HG03469 (cell line): ENCODE measurements around the gene SHF.
"Not testable (repeated sequence)": the region's sequence is repeated elsewhere in the genome, so short reads cannot be mapped to it uniquely, and the experiment has no call there.

Source experiments
- ATAC-seq: cut with Tn5 transposase; IDR thresholded peaks from one replicate; pipeline ENCODE4 v1.9.1; 2021; ENCODE audit warnings: mild to moderate bottlenecking, moderate library complexity, moderate number of reproducible peaks; ENCODE audit not compliant: unreplicated experiment

Gene SHF

GRCh38 chr15:45147606-45148005 is 40.2 kb downstream of the SHF start:
- ATAC-seq: no peak

DNA sequence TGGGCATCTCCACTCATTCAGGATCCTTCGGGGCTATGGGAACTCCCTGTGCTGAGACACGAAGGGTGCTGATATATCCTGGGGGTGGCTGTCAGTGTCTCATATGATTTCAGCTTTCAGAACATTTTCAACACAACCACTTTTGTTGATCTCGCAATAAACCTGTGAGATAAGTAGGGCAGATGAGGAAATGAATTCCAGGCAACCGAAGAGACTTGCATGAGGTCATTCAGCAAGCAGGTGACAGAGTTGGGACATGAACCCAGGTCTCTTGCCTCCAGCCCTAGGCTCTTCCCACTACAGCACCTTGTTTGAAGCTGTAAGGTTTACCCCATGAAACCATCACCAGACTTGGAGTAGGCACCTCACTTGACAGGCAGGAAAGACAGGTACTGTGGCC is 41.4 kb downstream of the SHF start:
- ATAC-seq: no peak

DNA sequence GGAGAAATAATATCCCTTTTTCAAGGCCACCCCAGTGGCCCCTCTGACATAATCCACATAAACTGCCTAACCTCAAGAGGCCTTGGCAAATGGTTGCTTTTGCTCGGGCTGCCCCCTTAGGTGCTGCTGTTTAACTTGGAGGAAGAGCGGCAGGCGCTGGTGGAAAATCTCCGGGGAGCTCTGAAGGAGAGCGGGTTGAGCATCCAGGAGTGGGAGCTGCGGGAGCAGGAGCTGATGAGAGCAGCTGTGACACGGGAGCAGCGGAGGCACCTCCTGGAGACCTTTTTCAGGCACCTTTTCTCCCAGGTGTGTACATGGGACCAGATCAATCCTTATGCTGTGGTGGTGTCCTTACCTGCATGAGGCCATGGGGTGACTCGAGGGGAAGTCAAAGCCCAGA is 43.0 kb downstream of the SHF start:
- ATAC-seq: no peak

- ATAC-seq: no peak
Observed at GRCh38 chr15:45143946-45144345, 43.8 kb downstream of the SHF start.

DNA sequence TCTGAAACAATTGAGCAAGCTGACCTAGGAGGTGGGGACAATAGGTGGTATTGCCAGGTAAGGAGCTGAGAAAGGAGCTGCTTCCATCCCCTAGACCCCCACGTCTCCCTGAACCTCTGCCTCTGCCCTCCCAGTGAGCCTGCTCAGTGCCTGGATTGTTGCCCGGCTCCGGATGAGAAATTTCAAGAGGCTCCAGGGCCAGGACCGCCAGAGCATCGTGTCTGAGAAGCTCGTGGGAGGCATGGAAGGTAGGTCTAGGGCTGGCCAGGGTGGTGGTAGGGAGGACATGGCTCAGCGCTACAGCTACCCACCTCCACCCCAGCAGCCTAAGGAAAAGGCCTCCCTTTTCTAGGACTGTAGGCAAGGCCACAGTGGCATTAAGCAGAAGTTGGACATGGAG is 44.7 kb downstream of the SHF start:
- no peak for ATAC-seq

GRCh38 chr15:45141386-45141785 is 46.4 kb downstream of the SHF start:
- ATAC-seq: no peak

- no peak for ATAC-seq
Observed at GRCh38 chr15:45140557-45141250, 47.1 kb downstream of the SHF start.

GRCh38 chr15:45139770-45140169 is 48.0 kb downstream of the SHF start:
- no peak for ATAC-seq

- no peak for ATAC-seq
Observed at GRCh38 chr15:45138814-45139765, 48.7 kb downstream of the SHF start.

DNA sequence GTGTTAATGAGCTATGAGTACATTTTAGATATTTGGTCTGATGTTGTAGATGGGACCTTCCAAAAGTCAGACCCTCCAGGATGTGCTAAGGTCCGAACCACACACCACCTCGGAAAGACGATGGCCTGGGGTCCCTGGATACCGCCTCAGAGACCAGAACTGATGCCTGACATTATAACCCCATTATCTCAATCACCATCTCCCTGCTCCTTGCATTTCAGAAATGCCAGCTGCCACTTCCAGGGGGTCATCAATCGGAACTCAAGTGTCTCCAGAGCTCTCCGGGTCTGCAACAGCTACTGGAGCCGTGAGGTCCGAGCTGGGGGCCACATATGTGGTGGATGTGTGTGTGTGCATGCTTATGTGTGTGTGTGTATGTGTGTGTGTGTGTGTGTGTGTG is 50.1 kb downstream of the SHF start:
- ATAC-seq: no peak

DNA sequence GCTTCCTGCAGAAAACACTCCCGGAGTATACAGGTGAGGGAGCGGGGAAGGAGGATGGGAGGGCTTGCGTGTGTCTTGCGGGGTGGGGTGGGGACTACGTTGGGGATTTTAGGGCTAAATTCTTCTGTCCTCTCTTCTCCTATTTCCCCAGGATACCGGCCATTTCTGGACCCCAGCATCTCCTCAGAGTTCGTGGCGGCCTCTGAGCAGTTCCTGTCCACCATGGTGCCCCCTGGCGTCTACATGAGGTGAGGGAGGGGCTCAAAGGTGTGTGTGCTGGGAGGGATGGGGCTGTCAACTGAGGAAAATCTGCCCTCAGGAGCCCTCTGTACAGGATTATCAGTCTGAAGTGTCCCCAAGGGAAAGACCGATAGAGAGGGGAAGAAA is 51.4 kb downstream of the SHF start:
- ATAC-seq: no peak

DNA sequence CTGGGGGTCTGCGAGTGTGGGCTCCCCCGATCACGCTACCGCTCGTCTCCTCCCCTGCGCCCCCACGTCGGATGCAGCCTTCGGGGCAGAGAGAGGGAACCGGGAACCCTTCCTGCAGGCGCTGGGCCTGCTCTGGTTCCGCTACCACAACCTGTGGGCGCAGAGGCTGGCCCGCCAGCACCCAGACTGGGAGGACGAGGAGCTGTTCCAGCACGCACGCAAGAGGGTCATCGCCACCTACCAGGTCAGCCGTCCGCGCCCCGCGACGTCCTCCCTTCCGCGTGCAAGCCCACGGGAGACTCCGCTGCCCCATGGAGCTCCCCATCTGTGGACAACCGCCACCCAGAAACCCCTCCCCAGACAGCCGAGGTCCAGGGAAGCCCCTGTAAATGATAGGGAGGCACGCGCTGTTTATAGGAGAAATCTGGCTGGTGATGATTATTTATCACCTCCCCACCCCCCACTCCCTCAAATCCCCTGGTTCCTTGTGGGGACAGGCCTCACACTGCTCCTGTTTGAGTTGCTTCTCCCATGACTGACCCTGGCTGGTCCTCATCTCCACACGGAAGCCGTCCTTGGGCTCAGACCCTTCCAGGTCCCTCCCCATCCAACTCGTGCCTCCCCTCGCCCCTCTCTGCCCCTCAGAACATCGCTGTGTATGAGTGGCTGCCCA is 51.9 kb downstream of the SHF start:
- ATAC-seq: not testable (repeated sequence)

DNA sequence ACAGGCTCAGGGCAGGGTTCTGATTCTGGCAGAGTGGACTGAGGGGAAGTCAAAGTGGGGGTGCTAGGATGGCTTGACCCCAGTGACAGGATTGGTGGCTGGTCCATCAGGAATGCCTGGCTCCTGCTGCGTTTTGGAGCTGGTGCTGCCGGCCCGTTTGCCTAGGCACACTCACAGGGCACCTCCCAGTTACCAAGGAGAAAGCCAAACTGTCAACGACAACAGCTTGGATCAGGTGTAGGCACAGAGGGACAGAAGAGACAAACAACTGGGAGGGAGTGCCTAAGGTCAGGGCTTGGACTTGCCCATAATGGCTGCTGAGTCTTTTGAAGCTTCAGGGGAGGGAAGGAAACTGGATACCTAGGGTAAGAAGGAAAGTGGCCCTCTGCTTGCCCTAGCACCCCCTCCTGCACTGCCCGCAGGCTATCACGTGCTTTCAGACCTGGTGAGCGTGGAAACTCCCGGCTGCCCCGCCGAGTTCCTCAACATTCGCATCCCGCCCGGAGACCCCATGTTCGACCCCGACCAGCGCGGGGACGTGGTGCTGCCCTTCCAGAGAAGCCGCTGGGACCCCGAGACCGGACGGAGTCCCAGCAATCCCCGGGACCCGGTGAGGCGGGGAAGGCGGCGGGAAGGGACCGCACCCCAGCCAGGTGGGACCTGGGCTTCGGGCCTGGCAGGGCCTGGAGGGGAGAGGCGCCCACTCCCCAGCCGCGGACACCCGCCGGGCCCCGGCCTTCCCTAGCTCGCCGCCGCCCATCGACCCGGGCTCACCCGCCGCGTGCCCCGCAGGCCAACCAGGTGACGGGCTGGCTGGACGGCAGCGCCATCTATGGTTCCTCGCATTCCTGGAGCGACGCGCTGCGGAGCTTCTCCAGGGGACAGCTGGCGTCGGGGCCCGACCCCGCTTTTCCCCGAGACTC is 52.8 kb downstream of the SHF start:
- no peak for ATAC-seq

DNA sequence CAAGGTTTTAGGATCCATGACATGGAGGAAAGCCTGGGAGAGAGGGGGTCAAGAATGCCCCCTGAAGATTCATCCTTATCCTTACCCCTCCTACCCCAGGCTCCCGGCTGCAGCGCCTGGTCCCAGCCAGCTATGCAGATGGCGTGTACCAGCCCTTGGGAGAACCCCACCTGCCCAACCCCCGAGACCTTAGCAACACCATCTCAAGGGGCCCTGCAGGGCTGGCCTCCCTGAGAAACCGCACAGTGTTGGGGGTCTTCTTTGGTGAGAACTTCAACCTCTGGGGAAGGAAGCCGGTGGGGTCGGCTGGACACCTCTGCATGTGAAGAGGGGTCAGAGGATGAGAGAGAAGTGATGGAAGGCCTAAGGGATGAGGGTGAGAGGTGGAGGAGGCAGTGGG is 53.7 kb downstream of the SHF start:
- no peak for ATAC-seq

DNA sequence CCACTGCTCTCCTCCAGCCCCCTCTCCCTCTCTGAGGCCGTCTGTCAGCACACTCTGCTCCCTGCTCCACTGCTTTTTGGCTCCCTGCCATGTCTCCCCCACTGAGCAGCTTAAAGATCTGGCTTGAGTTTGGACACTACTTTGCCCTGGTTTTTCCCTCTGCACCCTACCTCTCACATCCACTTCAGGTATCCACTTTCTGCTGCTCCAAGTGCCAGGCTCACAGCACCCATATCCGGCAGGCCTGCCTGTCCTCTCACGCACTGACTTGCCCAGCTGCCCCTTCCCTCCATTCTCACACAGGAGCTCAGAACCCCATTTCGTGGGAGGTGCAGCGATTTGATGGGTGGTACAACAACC is 54.2 kb downstream of the SHF start:
- ATAC-seq: no peak

DNA sequence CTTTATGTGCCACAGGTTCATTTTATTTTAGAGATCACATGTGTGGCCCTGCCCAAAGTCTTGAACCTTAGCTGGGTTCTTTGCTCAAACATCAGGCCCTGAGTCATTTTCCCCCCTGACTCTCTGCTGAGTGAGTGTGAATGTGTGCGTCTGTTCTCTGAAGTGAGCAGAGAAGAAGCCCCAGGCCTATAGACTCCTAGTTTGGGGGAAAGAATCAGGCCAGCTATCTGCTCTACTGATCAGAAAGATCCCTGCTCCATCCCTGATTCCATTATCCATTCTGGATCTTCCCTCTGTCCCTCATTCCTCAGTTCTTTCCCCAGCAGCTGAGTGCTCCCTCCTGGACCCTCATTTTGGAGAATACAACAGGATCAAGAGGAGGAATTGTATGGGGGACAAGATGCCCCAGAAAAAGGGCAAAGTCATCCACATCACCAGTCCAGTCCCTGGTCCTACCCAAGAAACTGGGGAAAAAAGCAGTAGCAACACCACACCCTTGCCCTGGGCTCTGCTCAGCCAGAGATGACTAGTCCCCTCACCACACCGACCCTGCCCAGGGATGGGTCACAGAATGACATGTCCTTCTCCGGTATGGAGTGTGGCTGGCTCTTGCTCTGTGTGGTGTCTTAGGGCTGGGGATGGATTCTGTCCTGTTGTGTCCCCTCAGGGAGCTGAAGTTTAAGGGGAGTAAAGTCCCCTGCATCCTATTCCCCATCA is 54.8 kb downstream of the SHF start:
- ATAC-seq: no peak

- ATAC-seq: no peak
Observed at GRCh38 chr15:45131510-45131909, 56.3 kb downstream of the SHF start.

DNA sequence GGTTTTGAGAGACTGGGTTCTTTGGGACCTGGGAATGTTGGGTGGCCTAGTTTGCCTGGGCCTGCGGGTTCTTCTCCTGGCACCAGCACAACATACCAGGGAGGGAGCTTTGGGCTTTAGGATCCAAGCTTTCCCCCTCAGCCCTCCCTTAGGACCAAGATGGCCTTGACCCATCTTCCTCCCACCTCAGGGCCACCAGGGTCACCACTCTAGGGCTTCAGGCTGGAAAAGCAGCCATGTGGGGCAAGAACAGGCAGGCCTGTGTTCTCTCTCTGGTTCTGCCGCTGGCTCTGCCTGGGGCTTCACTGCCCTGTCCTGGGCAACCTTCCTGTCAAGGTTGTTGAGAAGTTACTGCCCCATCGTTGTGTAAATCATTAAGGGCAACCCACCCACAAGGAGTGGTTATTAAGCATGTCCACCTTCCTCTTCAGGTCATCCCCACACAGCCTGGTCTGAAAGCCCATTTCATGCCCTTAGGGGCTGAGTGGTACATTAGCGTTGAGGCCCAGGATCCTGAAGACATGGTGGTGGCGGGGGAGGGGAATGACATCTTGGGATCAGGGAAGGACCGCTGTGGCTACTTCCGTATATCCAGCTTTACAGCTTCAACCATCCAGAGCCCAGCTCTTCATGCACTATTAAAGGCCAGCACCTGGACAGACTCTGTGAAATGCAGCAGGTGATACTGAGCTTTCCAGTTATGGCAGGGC is 57.3 kb downstream of the SHF start:
- ATAC-seq: no peak

- no peak for ATAC-seq
Observed at GRCh38 chr15:45129651-45130129, 58.1 kb downstream of the SHF start, which contains the start of the genes DUOX1 and DUOXA1. TSS of gene DUOX1 (plus strand) at chr15:45129994. CDS start at chr15:45131967, 1,973 bp downstream. TSS of gene DUOXA1 (minus strand) at chr15:45129879. CDS start at chr15:45123014, 6,865 bp downstream.
